NT2/D1 (cell line): Measurements from ENCODE around the gene WWC1.

Source experiments
- DNase-seq: peaks from one replicate; pipeline ENCODE4 v3.0.0-alpha.2; 2011; ENCODE audit warnings: low read depth, low spot score
- H3K27me3 ChIP-seq: 2 replicates; pipeline ENCODE4 v1.6.0; 2011; ENCODE audit warnings: mild to moderate bottlenecking; ENCODE audit not compliant: insufficient read length, insufficient read depth
- H3K36me3 ChIP-seq: 2 replicates; pipeline ENCODE4 v1.6.1; 2011; ENCODE audit warnings: mild to moderate bottlenecking, low read length, mixed read lengths; ENCODE audit not compliant: insufficient read depth, insufficient read length
- H3K4me1 ChIP-seq: 2 replicates; pipeline ENCODE4 v1.5.1; 2011; ENCODE audit not compliant: insufficient read depth, insufficient read length
- H3K4me3 ChIP-seq: 2 replicates; pipeline ENCODE4 v1.5.1; 2011; ENCODE audit warnings: low read depth; ENCODE audit not compliant: insufficient read length
- H3K9ac ChIP-seq: 2 replicates; pipeline ENCODE4 v1.6.0; 2011; ENCODE audit warnings: low read depth; ENCODE audit not compliant: insufficient read length
- H3K9me3 ChIP-seq: 2 replicates; pipeline ENCODE4 v1.5.1; 2011; ENCODE audit warnings: mild to moderate bottlenecking, low read length; ENCODE audit not compliant: insufficient read depth
- SUZ12 ChIP-seq: IDR thresholded peaks from 2 replicates; pipeline ENCODE4 v1.6.1; 2011; ENCODE audit not compliant: insufficient read length, insufficient read depth; ENCODE audit errors: extremely low read depth
- YY1 ChIP-seq: IDR thresholded peaks from 2 replicates; pipeline ENCODE4 v1.6.1; 2011; ENCODE audit not compliant: insufficient read length, insufficient read depth
- ZNF274 ChIP-seq: IDR thresholded peaks from 2 replicates; pipeline ENCODE4 v1.6.1; 2011; ENCODE audit warnings: mild to moderate bottlenecking, low read depth, low read length

WWC1 gene

DNA sequence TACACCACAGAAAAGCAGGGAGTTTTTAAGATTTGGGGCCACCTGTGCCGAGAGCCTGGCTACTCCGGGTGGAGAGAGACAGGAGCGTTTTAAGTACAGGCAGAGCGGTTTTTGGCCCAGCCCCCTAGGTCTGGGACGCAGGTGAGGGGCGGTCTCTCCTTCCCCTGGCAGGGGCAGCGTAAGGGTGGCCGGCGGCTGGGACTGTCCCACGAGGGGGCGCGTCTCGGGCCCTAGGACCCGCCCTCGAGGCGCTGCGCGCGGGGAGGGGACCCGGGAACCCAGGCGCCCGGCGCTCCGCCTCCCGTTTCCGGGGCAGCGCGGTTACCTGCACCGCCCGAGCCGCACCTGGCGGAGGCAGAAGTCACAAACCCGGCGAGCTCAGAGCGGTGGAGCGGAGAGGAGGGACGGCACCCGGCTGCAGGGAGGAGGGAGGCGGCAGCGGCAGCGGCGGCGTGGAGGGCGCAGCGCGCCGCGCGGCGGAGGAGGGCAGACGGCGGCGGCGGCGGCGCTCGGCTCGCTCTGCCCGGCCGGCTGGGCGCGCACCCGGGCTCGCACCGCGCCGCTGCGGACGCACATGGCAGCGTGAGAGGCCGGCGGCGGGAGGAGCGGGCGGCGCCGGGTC is at the start of gene WWC1:
TSS of gene WWC1 (plus strand) at position 304 of the 622 bp plus-strand sequence. CDS start 508 bp downstream, outside the sequence.
- H3K9me3 ChIP-seq = no peaks in the 10 kb centered on the region
- H3K9ac ChIP-seq = peak within 1 kb of the TSS; percentile 65
- peaks cover 2% of the 10 kb centered on the region for H3K4me1 ChIP-seq
- TF ChIP-seq ZNF274 (no peak), SUZ12 (no peak), YY1 (no peak)
- peaks cover 12% of the 10 kb centered on the region for H3K36me3 ChIP-seq
- no peak for DNase-seq
- peak within 1 kb of the TSS; percentile 38 for H3K4me3 ChIP-seq
- H3K27me3 ChIP-seq = no peaks in the 10 kb centered on the region

DNA sequence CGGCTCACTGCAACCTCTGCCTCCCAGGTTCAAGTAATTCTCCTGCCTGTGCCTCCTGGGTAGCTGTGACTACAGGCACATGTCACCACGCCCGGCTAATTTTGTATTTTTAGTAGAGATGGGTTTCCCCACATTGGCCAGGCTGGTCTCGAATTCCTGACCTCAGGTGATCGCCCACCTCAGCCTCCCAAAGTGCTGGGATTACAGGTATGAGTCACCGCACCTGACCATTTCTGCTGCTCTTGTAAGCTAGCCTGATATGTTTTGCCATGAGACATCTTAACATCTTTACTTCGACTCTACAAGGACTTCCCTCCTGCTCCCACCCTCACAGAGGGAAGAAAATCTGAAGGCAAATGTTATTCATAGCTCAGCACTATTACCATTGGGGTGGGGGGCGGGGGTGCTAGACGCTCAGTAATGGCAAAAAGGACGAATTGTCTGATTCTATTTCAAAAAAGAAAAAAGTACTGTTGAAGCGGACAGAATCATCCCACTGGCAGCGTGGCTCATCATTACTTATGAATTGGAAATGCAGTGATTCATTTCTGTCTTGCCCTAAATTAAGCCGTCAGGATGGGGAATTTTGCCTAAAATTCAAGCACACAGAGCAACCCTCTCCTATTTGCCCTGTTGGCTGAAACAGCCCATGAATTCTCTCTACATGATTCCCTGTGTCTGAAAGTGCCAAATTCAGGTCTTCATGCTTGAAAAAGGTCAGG is 46.4 kb upstream of the WWC1 start:
- Histone ChIP-seq H3K27me3 (no peaks in the 10 kb centered on the region), H3K4me1 (no peaks in the 10 kb centered on the region), H3K9ac (no peak overlapping the region), H3K4me3 (no peak overlapping the region), H3K36me3 (peaks cover 7% of the 10 kb centered on the region), H3K9me3 (no peaks in the 10 kb centered on the region)
- DNase-seq = no peak
- TF ChIP-seq YY1 (no peak), SUZ12 (no peak), ZNF274 (no peak)

DNA sequence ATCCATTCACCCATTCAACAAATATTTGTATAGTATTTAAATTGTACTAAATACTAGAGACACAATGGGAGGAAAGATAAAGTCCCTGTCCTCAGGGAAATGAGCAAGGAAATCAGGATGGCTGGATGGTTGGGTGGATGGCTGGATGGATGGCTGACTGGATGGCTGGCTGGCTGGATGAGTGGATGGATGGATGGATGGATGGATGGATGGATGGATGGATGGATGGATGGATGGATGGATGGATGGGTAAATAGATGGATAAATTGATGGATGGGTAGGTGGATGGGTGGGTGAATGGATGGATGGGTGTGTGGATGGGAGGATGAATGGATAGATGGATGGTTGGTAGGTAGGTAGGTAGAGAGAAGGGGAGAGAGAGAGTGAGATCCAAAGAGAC is 41.5 kb upstream of the WWC1 start:
- peaks cover 7% of the 10 kb centered on the region for H3K36me3 ChIP-seq

DNA sequence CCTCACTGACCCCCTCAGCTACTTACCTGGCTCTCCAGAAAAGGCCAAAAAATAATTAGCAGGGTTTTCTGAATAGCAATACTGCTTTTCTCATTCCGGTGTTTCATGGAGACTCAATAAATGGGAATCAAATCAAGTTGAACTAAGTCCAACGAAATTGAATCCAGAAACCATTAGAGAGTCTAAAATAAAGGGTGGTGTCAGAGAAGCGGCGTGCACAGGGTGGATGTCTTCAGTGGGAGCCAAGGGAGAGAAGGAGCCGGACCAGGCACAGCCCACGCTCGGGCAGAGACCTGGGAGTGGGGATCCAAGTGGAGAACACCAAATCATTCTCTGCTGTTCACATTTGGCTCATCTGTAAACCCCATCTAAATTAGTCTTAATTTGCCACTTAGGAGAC is 40.2 kb upstream of the WWC1 start:
- no peak overlapping the region for H3K9ac ChIP-seq
- no peaks in the 10 kb centered on the region for H3K4me1 ChIP-seq
- no peak for DNase-seq
- no peaks in the 10 kb centered on the region for H3K27me3 ChIP-seq
- H3K4me3 ChIP-seq = no peak overlapping the region
- no peaks in the 10 kb centered on the region for H3K9me3 ChIP-seq
- TF ChIP-seq SUZ12 = no peak
- TF ChIP-seq ZNF274 = no peak
- TF ChIP-seq YY1 = no peak
- peaks cover 7% of the 10 kb centered on the region for H3K36me3 ChIP-seq

More for the DNA sequence above, 41.5 kb upstream of the WWC1 start:
- no peaks in the 10 kb centered on the region for H3K9me3 ChIP-seq
- no peaks in the 10 kb centered on the region for H3K4me1 ChIP-seq
- H3K27me3 ChIP-seq = no peaks in the 10 kb centered on the region
- no peak overlapping the region for H3K9ac ChIP-seq
- H3K4me3 ChIP-seq = no peak overlapping the region
- no peak for TF ChIP-seq SUZ12
- TF ChIP-seq YY1 = no peak
- no peak for TF ChIP-seq ZNF274
- DNase-seq = no peak

DNA sequence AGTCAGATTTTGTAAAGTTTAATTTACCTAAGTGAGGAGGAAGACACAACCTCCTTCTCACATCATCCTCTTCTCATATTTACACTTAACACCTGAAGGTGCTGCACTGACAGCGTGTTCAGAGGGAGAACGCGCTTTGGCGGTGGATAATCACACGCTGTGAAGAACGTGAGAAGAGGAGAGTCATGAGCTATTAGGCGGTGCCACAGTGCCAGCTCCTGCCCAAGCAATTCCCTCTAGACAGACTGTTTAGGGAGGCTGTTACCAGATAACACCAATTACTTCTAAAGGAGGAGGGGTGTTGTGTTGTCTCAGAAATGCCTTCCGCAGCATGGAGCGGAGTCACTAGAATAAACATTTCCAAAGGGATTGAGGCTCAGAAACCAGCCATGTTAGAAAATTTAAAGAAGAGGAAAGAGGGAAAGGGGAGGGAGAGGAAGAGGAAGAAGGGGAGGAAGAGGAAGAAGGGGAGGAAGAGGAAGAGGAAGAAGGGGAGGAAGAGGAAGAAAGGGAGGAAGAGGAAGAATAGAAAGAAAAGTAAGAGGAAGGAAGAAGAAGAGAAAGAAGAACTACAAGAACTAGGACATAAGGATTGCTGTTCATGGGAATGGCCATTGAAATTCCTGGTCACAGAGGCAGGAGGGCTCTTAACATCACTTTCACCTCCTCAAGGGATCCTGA is 37.3 kb upstream of the WWC1 start:
- Histone ChIP-seq H3K4me1 (no peaks in the 10 kb centered on the region), H3K4me3 (no peak overlapping the region), H3K27me3 (no peaks in the 10 kb centered on the region), H3K36me3 (no peaks in the 10 kb centered on the region), H3K9ac (no peak overlapping the region), H3K9me3 (no peaks in the 10 kb centered on the region)
- TF ChIP-seq SUZ12 (no peak), ZNF274 (no peak), YY1 (no peak)
- no peak for DNase-seq

DNA sequence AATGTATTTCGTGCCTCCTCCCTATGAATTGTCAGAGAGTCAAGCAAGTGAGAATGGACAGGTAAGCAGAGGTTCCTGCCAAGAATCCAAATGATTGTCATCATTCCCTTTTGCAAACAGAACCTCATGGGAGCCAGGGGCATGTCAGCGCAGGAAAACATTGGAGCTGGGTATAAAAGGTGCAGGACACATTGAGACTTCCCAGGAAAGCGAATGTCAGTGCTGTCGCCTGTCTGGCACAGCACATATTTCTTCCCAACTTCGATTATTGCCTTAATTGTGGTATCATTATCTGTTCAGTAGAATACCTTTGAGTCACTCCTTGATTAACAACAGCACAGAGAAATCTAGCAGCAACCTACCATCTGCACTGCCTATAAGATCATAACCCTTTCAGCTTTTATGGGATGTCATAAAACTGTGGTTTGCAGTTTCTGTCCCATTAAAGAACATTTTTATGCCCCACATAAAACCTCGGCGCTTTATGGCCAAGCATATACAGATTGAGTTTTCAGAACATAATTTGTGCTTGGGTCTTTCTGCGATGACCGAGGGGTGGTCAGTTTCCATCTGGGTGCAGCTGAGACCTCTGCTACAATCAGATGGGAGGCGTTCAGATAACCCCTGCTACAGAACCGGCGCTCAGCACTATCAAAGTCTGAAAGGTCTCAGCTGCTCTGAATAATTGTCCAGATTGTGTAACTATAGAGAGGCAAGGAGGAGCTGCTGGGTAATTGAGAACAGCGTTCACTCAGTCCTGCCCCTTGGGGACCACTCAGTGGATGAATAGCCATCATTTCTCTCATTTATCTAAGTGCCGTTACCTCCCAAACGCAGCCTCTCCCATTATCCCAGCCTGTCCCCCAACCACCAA is 30.9 kb upstream of the WWC1 start:
- H3K9ac ChIP-seq = no peak overlapping the region
- no peaks in the 10 kb centered on the region for H3K27me3 ChIP-seq
- no peaks in the 10 kb centered on the region for H3K9me3 ChIP-seq
- no peak for DNase-seq
- no peaks in the 10 kb centered on the region for H3K36me3 ChIP-seq
- H3K4me1 ChIP-seq = no peaks in the 10 kb centered on the region
- no peak overlapping the region for H3K4me3 ChIP-seq
- TF ChIP-seq ZNF274 = no peak

DNA sequence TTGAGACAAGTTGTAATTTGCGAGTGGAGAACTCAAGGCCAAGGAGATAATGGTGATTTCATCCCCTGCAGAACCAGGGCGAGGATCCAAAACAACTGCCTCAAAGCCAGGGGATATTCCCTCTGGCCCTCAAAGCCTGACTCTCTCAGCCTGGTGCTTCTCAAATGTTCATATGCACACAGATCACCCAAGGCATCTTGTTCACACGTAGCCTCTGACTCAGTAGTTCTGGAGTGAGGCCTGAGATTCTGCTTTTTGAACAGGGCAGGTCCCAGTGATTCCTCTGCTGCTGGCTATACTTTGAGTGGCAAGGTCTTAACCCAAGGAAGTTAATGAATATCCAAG is 30.2 kb upstream of the WWC1 start:
- H3K4me3 ChIP-seq = no peak overlapping the region
- H3K27me3 ChIP-seq = no peaks in the 10 kb centered on the region
- no peaks in the 10 kb centered on the region for H3K4me1 ChIP-seq
- H3K9ac ChIP-seq = no peak overlapping the region
- TF ChIP-seq SUZ12 (no peak), YY1 (no peak), ZNF274 (no peak)
- DNase-seq = no peak
- no peaks in the 10 kb centered on the region for H3K36me3 ChIP-seq
- H3K9me3 ChIP-seq = no peaks in the 10 kb centered on the region
